Ascending aorta (tissue), 2 donors: ENCODE data around the gene CABP4. TPM values are rescaled to one million over a fixed set of nuclear protein-coding genes. Genes with fewer than 3 reads are reported as not detected.
A peak's percentile ranks its signal among the peaks of the same experiment; 100 is the strongest.

Experiments
- DNase-seq, 2 donors: peaks; one replicate each; pipeline ENCODE4 v3.0.0-alpha.2; 2019; ENCODE audit warnings: low spot score in 2 of 2
- H3K27ac ChIP-seq, 2 donors: fragments of 200-600 bp; sonication (generic); one replicate each; pipeline ENCODE4 v1.5.1; 2016 to 2017; ENCODE audit warnings: mild to moderate bottlenecking in 1 of 2
- H3K27me3 ChIP-seq: fragments of 200-600 bp; sonication (generic); one replicate; pipeline ENCODE4 v1.5.1; 2017
- H3K36me3 ChIP-seq, 2 donors: fragments of 200-600 bp; sonication (generic); one replicate each; pipeline ENCODE4 v1.5.1; 2016
- H3K4me1 ChIP-seq, 2 donors: fragments of 200-600 bp; sonication (generic); one replicate each; pipeline ENCODE4 v1.5.1; 2016 to 2017; ENCODE audit warnings: mild to moderate bottlenecking in 1 of 2
- H3K4me3 ChIP-seq, 2 donors: fragments of 200-600 bp; sonication (generic); one replicate each; pipeline ENCODE4 v1.5.1; 2016 to 2017; ENCODE audit warnings: mild to moderate bottlenecking in 1 of 2
- H3K9me3 ChIP-seq, 2 donors: fragments of 200-600 bp; sonication (generic); one replicate each; pipeline ENCODE4 v1.5.1; 2016
- CTCF ChIP-seq, 3 experiments: fragments of 200-600 bp in 2 of 3; fragments of 450-650 bp in 1 of 3; sonication (generic) in 2 of 3; IDR thresholded peaks; one replicate each; pipeline ENCODE4 v1.5.1; 2016 to 2019; ENCODE audit warnings: antibody characterized with exemption in 3 of 3, mild to moderate bottlenecking in 1 of 3, moderate library complexity in 1 of 3
- intact Hi-C: fragments of 100-400 bp; cut with DNase I; formaldehyde crosslinking; loops from one replicate; pipeline ENCODE4 v1.15.1; 2023
- total RNA-seq: library from RNA; depleted of rRNA; stranded (reverse); fragments of >200 nt; gene quantifications from one replicate; pipeline ENCODE4 v1.1.0, GENCODE V29; 2016

The CABP4 gene
- total RNA-seq, 1 donor from 2014 or later = not detected

- H3K27me3 ChIP-seq = no peaks in the 10 kb centered on the region
- peaks cover 7 to 11% of the 10 kb centered on the region in 2 donors for H3K4me1 ChIP-seq
- no peak overlapping the region for H3K4me3 ChIP-seq
- H3K36me3 ChIP-seq = peaks cover 27 to 38% of the 10 kb centered on the region in 2 donors
- no peaks in the 10 kb centered on the region for H3K9me3 ChIP-seq
- intact Hi-C loops = no loop called here
- TF ChIP-seq CTCF (IDR thresholded peaks at IDR 0.05) = no peak
- H3K27ac ChIP-seq = peak overlapping the region; percentile 52 to 53
- DNase-seq = no peak
These were observed 15.6 kb upstream of the CABP4 start for GRCh38 chr11:67439321-67440228.

- no peak for TF ChIP-seq CTCF (IDR thresholded peaks at IDR 0.05)
- Histone ChIP-seq H3K27me3 (no peaks in the 10 kb centered on the region), H3K4me1 (peaks cover 8 to 13% of the 10 kb centered on the region in 2 donors), H3K27ac (peak overlapping the region in 1 of 2 donors; percentile 52), H3K36me3 (peaks cover 22 to 29% of the 10 kb centered on the region in 2 donors), H3K4me3 (no peak overlapping the region), H3K9me3 (no peaks in the 10 kb centered on the region)
- intact Hi-C loops = no loop called here
- DNase-seq = no peak
These were observed 14.7 kb upstream of the CABP4 start for GRCh38 chr11:67440229-67441097.

- peaks cover 8 to 13% of the 10 kb centered on the region in 2 donors for H3K4me1 ChIP-seq
- H3K4me3 ChIP-seq = no peak overlapping the region
- peak overlapping the region in 1 of 2 donors; percentile 98 for H3K27ac ChIP-seq
- peaks cover 15 to 23% of the 10 kb centered on the region in 2 donors for H3K36me3 ChIP-seq
- DNase-seq = no peak
- no peaks in the 10 kb centered on the region for H3K27me3 ChIP-seq
- no peaks in the 10 kb centered on the region for H3K9me3 ChIP-seq
- intact Hi-C loops = no loop called here
- TF ChIP-seq CTCF (IDR thresholded peaks at IDR 0.05) = no peak
These were observed 14.0 kb upstream of the CABP4 start for GRCh38 chr11:67441098-67441563.

GRCh38 chr11:67441731-67442351 lies 13.3 kb upstream of the CABP4 start:
- intact Hi-C loops = no loop called here
- Histone ChIP-seq H3K4me3 (peak overlapping the region in 1 of 2 donors; percentile 99), H3K36me3 (peaks cover 14 to 23% of the 10 kb centered on the region in 2 donors), H3K4me1 (peaks cover 8 to 13% of the 10 kb centered on the region in 2 donors), H3K27me3 (no peaks in the 10 kb centered on the region), H3K27ac (peak overlapping the region; percentile 12 to 98), H3K9me3 (no peaks in the 10 kb centered on the region)
- DNase-seq = no peak
- no peak for TF ChIP-seq CTCF (IDR thresholded peaks at IDR 0.05)
